ENCODE results near the gene TNFRSF1B.
"Not testable (repeated sequence)": the region's sequence is repeated elsewhere in the genome, so short reads cannot be mapped to it uniquely, and the experiment has no call there.

The TNFRSF1B gene

GRCh38 chr1:12224092-12224491, 57.3 kb downstream of the TNFRSF1B start:
- not testable (repeated sequence) for DNase-seq

- no peak for DNase-seq
These were observed 62.2 kb downstream of the TNFRSF1B start for GRCh38 chr1:12228979-12229378.

- no peak for DNase-seq
These were observed 62.6 kb downstream of the TNFRSF1B start for GRCh38 chr1:12229386-12229834.

GRCh38 chr1:12229835-12230548, 63.2 kb downstream of the TNFRSF1B start, which contains the start of gene VPS13D:
VPS13D (plus strand) TSS chr1:12230030; CDS start chr1:12234267, 4,237 bp downstream.
- DNase-seq, result peak; percentile 58

- DNase-seq, result no peak
These were observed 63.9 kb downstream of the TNFRSF1B start for GRCh38 chr1:12230549-12231275.

- DNase-seq, result no peak
These were observed 64.4 kb downstream of the TNFRSF1B start for GRCh38 chr1:12231276-12231595.

GRCh38 chr1:12232221-12232620, 65.4 kb downstream of the TNFRSF1B start:
- DNase-seq, result no peak

GRCh38 chr1:12244078-12244477, 77.3 kb downstream of the TNFRSF1B start:
- no peak for DNase-seq

GRCh38 chr1:12244585-12244984, 77.8 kb downstream of the TNFRSF1B start:
- DNase-seq, result no peak

- DNase-seq, result no peak
These were observed 78.3 kb downstream of the TNFRSF1B start for GRCh38 chr1:12245116-12245515.

GRCh38 chr1:12245733-12246132, 78.9 kb downstream of the TNFRSF1B start:
- DNase-seq, result no peak

GRCh38 chr1:12246584-12246983, 79.8 kb downstream of the TNFRSF1B start:
- DNase-seq, result no peak

- DNase-seq, result no peak
These were observed 82.4 kb downstream of the TNFRSF1B start for GRCh38 chr1:12249181-12249580.

GRCh38 chr1:12249748-12250147, 83.0 kb downstream of the TNFRSF1B start:
- no peak for DNase-seq

- no peak for DNase-seq
These were observed 84.7 kb downstream of the TNFRSF1B start for GRCh38 chr1:12251442-12251841.

GRCh38 chr1:12255913-12256312, 89.1 kb downstream of the TNFRSF1B start:
- DNase-seq, result no peak

- no peak for DNase-seq
These were observed 91.5 kb downstream of the TNFRSF1B start for GRCh38 chr1:12258272-12258671.
